SK-N-MC (cell line): ENCODE data around the gene PISD.

Experiments
- DNase-seq: peaks from one replicate; pipeline ENCODE4 v3.0.0-alpha.2; 2011; ENCODE audit warnings: low read depth, low spot score
- H3K27ac ChIP-seq: fragments of 200-600 bp; sonication (generic); 2 replicates; pipeline ENCODE4 v1.5.1; 2016; ENCODE audit warnings: mixed run types
- H3K36me3 ChIP-seq: fragments of 200-600 bp; sonication (generic); 2 replicates; pipeline ENCODE4 v1.6.1; 2017; ENCODE audit warnings: antibody characterized with exemption, low read length, mixed read lengths; ENCODE audit not compliant: insufficient read depth
- H3K4me3 ChIP-seq: fragments of 200-600 bp; sonication (generic); 2 replicates; pipeline ENCODE4 v1.5.1; 2016
- H3K9ac ChIP-seq: fragments of 200-600 bp; sonication (generic); 2 replicates; pipeline ENCODE4 v1.8.0; 2017; ENCODE audit warnings: mixed run types, mixed read lengths; ENCODE audit not compliant: insufficient read length
- H3K9me3 ChIP-seq: fragments of 200-600 bp; sonication (generic); 2 replicates; pipeline ENCODE4 v1.6.1; 2017; ENCODE audit warnings: low read depth, mild to moderate bottlenecking, antibody characterized with exemption, low read length, moderate library complexity, mixed read lengths
- EZH2 ChIP-seq: fragments of 200-600 bp; sonication (generic); IDR thresholded peaks from one replicate; pipeline ENCODE4 v1.6.1; 2017; ENCODE audit warnings: antibody characterized with exemption
- FOXP2 ChIP-seq: optimal IDR thresholded peaks from 2 replicates; pipeline ENCODE3; 2011; ENCODE audit warnings: mild to moderate bottlenecking, moderate library complexity; ENCODE audit not compliant: insufficient read depth; ENCODE audit errors: extremely low read length, control extremely low read depth
- POLR2AphosphoS5 ChIP-seq: IDR thresholded peaks from 2 replicates; pipeline ENCODE4 v1.6.1; 2012; ENCODE audit warnings: mild to moderate bottlenecking, low read depth, low read length, borderline replicate concordance

The PISD gene

DNA sequence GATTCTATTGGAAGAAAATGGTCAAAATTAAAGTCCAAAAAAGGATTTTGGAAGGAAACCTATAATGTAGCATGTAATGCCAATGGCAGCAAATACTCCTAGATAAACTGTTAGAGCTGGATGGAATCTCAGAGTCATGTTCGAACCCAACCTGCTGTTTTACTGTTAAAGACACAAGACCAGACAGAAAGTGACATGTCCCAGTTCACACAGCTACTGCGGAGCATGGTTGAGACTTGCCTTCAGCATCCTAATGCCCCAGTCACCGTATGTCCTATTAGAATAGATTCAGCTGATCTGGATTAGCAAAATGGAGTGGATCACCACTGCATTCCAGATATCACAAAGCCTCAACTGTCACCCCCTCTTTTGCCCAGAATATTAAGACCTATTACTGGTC lies 14.9 kb downstream of the PISD start:
- no peaks in the 10 kb centered on the region for H3K9me3 ChIP-seq
- DNase-seq: no peak
- no peak overlapping the region for H3K9ac ChIP-seq
- TF ChIP-seq FOXP2 (no peak), EZH2 (no peak), POLR2AphosphoS5 (no peak)
- H3K27ac ChIP-seq: no peak overlapping the region
- no peak overlapping the region for H3K4me3 ChIP-seq
- H3K36me3 ChIP-seq: peaks cover 19% of the 10 kb centered on the region

DNA sequence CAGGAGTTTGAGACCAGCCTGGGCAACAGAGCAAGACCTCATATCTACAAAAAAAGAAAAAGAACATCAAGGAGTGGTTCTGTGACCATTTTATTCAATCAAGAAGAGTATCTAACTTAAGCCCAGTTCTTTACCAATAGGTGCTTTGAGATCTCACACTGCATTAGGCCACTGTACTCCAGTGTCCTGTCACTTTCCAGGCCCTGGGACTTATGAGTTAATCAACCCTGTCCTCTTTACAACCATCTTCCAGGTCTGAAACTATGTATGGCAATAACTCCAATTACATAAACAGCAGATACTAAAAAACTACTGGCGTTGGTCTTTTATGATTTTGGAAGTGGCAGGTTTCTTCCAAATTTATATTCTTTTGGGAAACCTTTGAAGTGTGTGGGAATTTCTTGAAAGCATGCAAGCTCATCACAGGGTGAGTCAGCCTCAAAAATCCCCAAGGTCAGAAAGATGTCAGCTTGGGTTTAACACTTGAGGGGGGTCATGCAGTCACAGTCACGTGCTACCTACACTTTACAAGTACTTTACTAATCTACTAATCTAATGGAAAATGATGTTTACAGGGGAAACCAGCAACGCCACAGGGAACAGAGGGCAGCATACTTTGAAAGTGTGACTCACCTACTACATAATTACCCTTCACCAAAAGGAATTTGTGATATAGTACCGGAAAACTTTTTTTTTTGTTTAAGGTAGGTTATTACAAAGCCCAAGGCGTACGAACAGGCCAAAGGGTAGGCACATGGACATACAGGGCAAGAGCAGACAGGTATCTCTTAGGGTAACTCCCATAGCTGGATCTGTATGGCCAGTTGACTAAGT lies 15.6 kb downstream of the PISD start:
- Histone ChIP-seq H3K4me3 (no peak overlapping the region), H3K27ac (no peak overlapping the region), H3K9ac (no peak overlapping the region), H3K9me3 (no peaks in the 10 kb centered on the region), H3K36me3 (peaks cover 19% of the 10 kb centered on the region)
- DNase-seq: no peak
- no peak for TF ChIP-seq POLR2AphosphoS5
- TF ChIP-seq EZH2: no peak
- no peak for TF ChIP-seq FOXP2

DNA sequence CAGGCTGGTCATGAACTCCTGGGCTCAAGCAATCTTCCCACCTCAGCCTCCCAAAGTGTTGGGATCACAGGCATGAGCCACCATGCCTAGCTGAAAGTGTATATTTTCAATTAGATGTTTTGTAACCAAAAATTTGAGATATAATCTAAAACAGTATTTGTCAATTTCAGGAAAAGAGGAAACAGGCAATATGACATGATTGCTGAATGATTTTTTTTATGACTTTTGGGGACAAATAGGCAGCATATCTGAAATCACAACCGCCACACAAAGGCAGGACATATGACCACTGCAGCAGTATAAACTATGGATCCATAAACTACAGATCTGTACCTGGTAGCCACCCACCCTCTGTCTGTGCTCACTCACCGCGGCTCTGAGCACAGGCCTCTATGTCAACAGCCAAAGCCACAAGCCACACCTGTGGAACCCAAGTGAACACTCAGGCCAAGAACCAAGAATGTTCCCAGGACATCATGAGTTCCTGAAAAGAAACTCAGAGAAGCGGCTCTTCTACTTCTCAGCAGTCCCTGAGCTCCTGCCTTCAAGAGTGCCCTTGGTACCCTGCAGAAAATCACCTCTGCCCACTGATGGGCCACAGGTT lies 22.5 kb downstream of the PISD start:
- no peak overlapping the region for H3K27ac ChIP-seq
- no peak for DNase-seq
- H3K9ac ChIP-seq: no peak overlapping the region
- H3K4me3 ChIP-seq: no peak overlapping the region
- H3K36me3 ChIP-seq: no peaks in the 10 kb centered on the region
- no peaks in the 10 kb centered on the region for H3K9me3 ChIP-seq
- TF ChIP-seq FOXP2: no peak

DNA sequence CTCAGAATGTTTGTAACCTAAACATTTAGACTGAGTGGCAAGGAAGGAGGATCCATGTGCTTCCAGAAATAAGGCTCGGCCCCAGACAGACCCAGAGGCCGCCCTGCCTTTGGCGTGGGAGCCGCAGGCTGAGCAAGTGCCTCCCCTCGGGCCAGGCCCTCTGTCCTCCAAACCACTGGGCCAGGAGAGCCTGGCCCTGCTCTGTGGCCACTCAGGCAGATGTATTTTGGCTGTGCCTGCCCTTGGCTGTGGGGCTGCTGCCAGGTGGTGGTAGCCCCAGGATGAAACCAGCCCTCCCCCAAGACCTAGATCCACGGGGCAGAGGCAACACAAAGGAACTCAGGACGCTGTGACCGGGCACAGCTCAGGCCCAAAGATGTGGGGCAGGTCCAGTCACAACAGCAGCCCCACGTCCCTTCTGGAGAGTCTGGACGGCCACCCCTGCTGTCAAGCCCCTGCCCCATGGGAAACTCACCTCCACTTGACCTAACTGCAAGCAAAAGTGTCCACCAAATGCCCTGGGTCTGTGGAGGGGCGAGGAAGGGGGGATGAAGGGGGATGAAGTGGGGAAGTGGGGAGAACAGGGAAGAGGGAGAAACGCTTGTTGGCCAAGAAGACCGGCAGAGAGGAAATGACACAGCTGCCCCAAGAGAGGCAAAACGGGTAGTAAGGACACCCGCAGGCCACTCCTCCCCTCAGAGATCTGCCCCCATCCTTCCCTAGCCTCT lies 24.0 kb downstream of the PISD start:
- Histone ChIP-seq H3K36me3 (no peaks in the 10 kb centered on the region), H3K9ac (no peak overlapping the region), H3K4me3 (no peak overlapping the region), H3K9me3 (no peaks in the 10 kb centered on the region), H3K27ac (no peak overlapping the region)
- no peak for DNase-seq
- no peak for TF ChIP-seq FOXP2
- no peak for TF ChIP-seq EZH2
- TF ChIP-seq POLR2AphosphoS5: no peak

DNA sequence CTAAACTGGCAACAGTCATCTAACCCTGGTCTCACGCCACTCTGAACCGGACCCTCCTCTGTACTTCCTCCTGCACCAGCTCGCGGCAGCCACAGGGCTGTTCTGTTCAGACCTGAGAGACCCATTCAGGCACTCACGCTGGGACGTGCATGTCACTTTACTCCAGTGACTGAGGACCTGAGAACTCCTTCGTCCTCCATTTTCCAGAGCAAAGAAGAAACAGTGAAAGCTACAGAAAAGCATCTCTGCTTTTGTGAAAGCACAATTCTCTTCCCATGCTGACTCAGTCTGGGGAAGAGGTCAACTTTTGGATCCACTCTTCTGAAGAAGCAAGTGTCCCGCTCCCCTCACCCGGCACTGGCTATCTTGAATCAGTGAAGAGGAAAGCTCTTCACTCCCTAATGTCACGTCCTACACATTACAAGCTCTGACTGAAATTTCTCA lies 24.5 kb downstream of the PISD start:
- Histone ChIP-seq H3K9me3 (no peaks in the 10 kb centered on the region), H3K9ac (no peak overlapping the region), H3K4me3 (no peak overlapping the region), H3K27ac (no peak overlapping the region), H3K36me3 (no peaks in the 10 kb centered on the region)
- DNase-seq: no peak
- TF ChIP-seq POLR2AphosphoS5: no peak
- TF ChIP-seq FOXP2: no peak
- no peak for TF ChIP-seq EZH2

DNA sequence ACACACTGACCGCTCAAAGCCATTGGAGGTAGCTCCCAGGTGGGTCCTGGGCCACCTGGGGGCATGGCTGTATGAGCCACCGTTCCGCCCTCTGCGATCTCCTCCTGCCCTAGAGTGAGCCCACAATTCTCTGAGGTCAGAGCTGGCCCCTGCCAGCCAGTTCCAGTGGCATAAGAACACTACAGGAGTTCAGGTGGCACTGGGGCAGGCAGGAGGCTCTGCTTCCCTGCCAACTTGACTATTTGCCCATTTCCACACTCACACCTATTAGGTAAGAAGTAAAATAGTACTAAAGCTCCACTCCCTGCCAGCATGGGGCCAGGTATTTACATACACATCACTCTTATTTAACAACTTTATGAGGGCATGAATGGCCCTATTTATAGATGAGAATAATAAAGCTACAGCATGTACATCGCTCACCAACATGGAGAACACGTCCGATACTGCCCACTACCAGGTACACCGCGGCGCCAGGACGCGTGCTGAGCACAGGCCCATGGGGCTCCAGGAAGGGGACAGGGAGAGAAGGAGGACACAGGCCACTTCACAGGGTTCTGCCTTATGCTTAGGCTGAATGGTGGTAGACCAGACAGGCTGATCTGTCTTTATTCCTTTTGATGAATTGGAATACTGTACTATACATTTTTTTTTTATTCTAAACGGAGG lies 26.2 kb downstream of the PISD start:
- TF ChIP-seq EZH2: no peak
- TF ChIP-seq POLR2AphosphoS5: no peak
- TF ChIP-seq FOXP2: no peak
- no peak overlapping the region for H3K27ac ChIP-seq
- H3K9me3 ChIP-seq: no peaks in the 10 kb centered on the region
- no peak for DNase-seq
- H3K36me3 ChIP-seq: no peaks in the 10 kb centered on the region
- no peak overlapping the region for H3K4me3 ChIP-seq
- H3K9ac ChIP-seq: no peak overlapping the region

DNA sequence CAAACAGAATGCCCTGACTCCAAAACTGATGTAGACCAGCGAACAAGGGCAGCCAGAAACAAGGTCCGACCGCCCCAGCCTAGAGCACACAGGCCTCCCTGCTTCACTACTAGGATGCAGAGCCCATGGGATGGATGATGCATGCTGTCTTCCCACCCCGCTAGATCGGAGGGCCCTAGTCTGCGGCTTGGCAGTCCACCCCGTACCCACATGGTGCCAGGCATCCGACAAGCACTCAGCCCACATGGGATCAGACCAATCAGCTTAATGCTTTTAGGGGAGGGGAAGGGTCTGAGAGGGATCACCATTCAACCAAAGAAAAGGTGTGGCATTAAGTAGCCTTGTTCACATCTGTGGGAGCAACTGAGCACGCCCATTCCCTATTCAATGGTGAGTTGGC lies 30.6 kb downstream of the PISD start:
- DNase-seq: no peak
- TF ChIP-seq FOXP2 (no peak), EZH2 (no peak), POLR2AphosphoS5 (no peak)
- no peaks in the 10 kb centered on the region for H3K9me3 ChIP-seq
- no peak overlapping the region for H3K9ac ChIP-seq
- H3K4me3 ChIP-seq: peak overlapping the region; percentile 93; the same call in 1 of the 2 replicates
- H3K27ac ChIP-seq: peak overlapping the region; percentile 71; the same call in 1 of the 2 replicates
- no peaks in the 10 kb centered on the region; the same call in 1 of the 2 replicates for H3K36me3 ChIP-seq
